GM12878 (cell line): ENCODE data around the gene LDLRAD4.

Source experiments
- E4F1 ChIP-seq: fragments of 450-650 bp; IDR thresholded peaks from 2 replicates; pipeline ENCODE4 v1.6.1; 2018; ENCODE audit warnings: borderline replicate concordance, mild to moderate bottlenecking; ENCODE audit not compliant: partially characterized antibody
- KDM1A ChIP-seq: fragments of 200-600 bp; sonication (generic); IDR thresholded peaks from 2 replicates; pipeline ENCODE4 v1.6.1; 2016; ENCODE audit warnings: borderline replicate concordance
- TF ChIP-seq, protein P1 (sequence below): IDR thresholded peaks from 2 replicates; pipeline ENCODE4 v1.6.1; 2011; ENCODE audit warnings: low read depth, low read length, improper control_type of control experiment, borderline replicate concordance
- TF ChIP-seq, protein P2 (sequence below), 3 experiments: IDR thresholded peaks in 2 of 3; conservative IDR thresholded peaks in 1 of 3; 2 replicates each; pipeline ENCODE4 v1.5.1; 2011; ENCODE audit warnings: low read depth in 3 of 3, low read length in 3 of 3, mild to moderate bottlenecking in 3 of 3, control low read depth in 2 of 3, moderate library complexity in 2 of 3, inconsistent platforms in 1 of 3, mixed read lengths in 1 of 3; ENCODE audit not compliant: control insufficient read depth in 2 of 3, insufficient read depth in 1 of 3; ENCODE audit errors: extremely low read depth in 1 of 3

- TF ChIP-seq, protein P1, sequence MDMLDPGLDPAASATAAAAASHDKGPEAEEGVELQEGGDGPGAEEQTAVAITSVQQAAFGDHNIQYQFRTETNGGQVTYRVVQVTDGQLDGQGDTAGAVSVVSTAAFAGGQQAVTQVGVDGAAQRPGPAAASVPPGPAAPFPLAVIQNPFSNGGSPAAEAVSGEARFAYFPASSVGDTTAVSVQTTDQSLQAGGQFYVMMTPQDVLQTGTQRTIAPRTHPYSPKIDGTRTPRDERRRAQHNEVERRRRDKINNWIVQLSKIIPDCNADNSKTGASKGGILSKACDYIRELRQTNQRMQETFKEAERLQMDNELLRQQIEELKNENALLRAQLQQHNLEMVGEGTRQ, result no peak
- TF ChIP-seq, protein P2, sequence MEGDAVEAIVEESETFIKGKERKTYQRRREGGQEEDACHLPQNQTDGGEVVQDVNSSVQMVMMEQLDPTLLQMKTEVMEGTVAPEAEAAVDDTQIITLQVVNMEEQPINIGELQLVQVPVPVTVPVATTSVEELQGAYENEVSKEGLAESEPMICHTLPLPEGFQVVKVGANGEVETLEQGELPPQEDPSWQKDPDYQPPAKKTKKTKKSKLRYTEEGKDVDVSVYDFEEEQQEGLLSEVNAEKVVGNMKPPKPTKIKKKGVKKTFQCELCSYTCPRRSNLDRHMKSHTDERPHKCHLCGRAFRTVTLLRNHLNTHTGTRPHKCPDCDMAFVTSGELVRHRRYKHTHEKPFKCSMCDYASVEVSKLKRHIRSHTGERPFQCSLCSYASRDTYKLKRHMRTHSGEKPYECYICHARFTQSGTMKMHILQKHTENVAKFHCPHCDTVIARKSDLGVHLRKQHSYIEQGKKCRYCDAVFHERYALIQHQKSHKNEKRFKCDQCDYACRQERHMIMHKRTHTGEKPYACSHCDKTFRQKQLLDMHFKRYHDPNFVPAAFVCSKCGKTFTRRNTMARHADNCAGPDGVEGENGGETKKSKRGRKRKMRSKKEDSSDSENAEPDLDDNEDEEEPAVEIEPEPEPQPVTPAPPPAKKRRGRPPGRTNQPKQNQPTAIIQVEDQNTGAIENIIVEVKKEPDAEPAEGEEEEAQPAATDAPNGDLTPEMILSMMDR (IDR thresholded peaks at IDR 0.05 in 2 of 3, conservative IDR thresholded peaks at IDR 0.05 in 1 of 3; ENCODE audit: control insufficient read depth in 2 of 3, extremely low read depth in 1 of 3, insufficient read depth in 1 of 3, low read depth in 3 of 3, low read length in 3 of 3), result no peak
- TF ChIP-seq E4F1 (no peak), KDM1A (no peak)
These were observed 252.1 kb downstream of the LDLRAD4 start for GRCh38 chr18:13470516-13471197.
